GM12878 (cell line): Measurements from ENCODE around the gene LYVE1. TPM values are rescaled to one million over a fixed set of nuclear protein-coding genes. Genes with fewer than 3 reads are reported as not detected.

Experiments used
- ATAC-seq: fragments of 200-7000 bp; cut with Tn5 transposase; 3 replicates; pipeline ENCODE4 v1.9.1; 2020; ENCODE audit warnings: mild to moderate bottlenecking, moderate library complexity
- BruUV-seq: library from RNA; stranded (reverse); fragments of 400-500 nt; replicated peaks from 2 replicates; lab custom pipeline; 2021; lab: Mats Ljungman, UMichigan
- CTCF ChIA-PET: fragments of 300-600 bp; sonication (Branson Sonifier 250); formaldehyde crosslinking; extraction: SDS; loops from one replicate; lab custom pipeline; 2021; ENCODE audit warnings: inconsistent platforms; lab: Yijun Ruan, JAX
- POLR2A ChIA-PET: fragments of 350-600 bp; formaldehyde crosslinking; extraction: SDS; loops from one replicate; lab custom pipeline; 2021; ENCODE audit warnings: inconsistent platforms; lab: Charles Lee
- RAD21 ChIA-PET: fragments of 300-600 bp; sonication (Branson Sonifier 250); formaldehyde crosslinking; loops from one replicate; lab custom pipeline; 2023; ENCODE audit warnings: antibody characterized with exemption; ENCODE audit not compliant: unreplicated experiment; lab: Charles Lee
- SMC1A ChIA-PET: fragments of 300-600 bp; sonication (Branson Sonifier 250); formaldehyde crosslinking; loops from one replicate; lab custom pipeline; 2023; ENCODE audit not compliant: unreplicated experiment, uncharacterized antibody; lab: Charles Lee
- DNase-seq: peaks from one replicate; pipeline ENCODE4 v3.0.0-alpha.2; 2011; ENCODE audit warnings: low read depth, low spot score
- FAIRE-seq: peaks from 3 replicates; lab custom pipeline; 2011; peaks lifted over from hg19 to GRCh38; lab: Jason Lieb, UNC
- H2AFZ ChIP-seq: 2 replicates; pipeline ENCODE4 v1.6.0; 2011; ENCODE audit warnings: low read depth, low read length, control low read depth; ENCODE audit not compliant: control insufficient read depth
- H3K27ac ChIP-seq: 2 replicates; pipeline ENCODE4 v1.5.1; 2011; ENCODE audit warnings: control low read depth; ENCODE audit not compliant: control insufficient read depth, insufficient read depth
- H3K27me3 ChIP-seq, 2 experiments: replicated peaks in 1 of 2; 2 replicates each; pipeline versions ENCODE4 v1.6.0 to v1.6.1; 2011; ENCODE audit warnings: low read length in 1 of 2; ENCODE audit not compliant: control insufficient read depth in 2 of 2, insufficient read depth in 2 of 2
- H3K36me3 ChIP-seq, 2 experiments: 2 replicates each; pipeline ENCODE4 v1.5.1; 2011; ENCODE audit warnings: low read length in 1 of 2; ENCODE audit not compliant: control insufficient read depth in 2 of 2, insufficient read depth in 2 of 2
- H3K4me1 ChIP-seq: 2 replicates; pipeline ENCODE4 v1.6.1; 2011; ENCODE audit warnings: mild to moderate bottlenecking, low read length, moderate library complexity, mixed read lengths; ENCODE audit not compliant: control insufficient read depth, insufficient read depth
- H3K4me2 ChIP-seq: 2 replicates; pipeline ENCODE4 v1.6.0; 2011; ENCODE audit warnings: control low read depth; ENCODE audit not compliant: control insufficient read depth, insufficient read depth
- H3K4me3 ChIP-seq: fragments of 200-600 bp; sonication (generic); 2 replicates; pipeline ENCODE4 v1.5.1; 2016
- H3K79me2 ChIP-seq: 2 replicates; pipeline ENCODE4 v1.6.0; 2011; ENCODE audit warnings: low read length; ENCODE audit not compliant: control insufficient read depth, insufficient read depth
- H3K9ac ChIP-seq: 2 replicates; pipeline ENCODE4 v1.8.0; 2011; ENCODE audit warnings: low read length, control low read depth, mixed read lengths; ENCODE audit not compliant: control insufficient read depth, insufficient read depth
- H3K9me3 ChIP-seq: replicated peaks from 3 replicates; pipeline ENCODE4 v1.5.1; 2011; ENCODE audit warnings: mild to moderate bottlenecking, low read length; ENCODE audit not compliant: control insufficient read depth, insufficient read depth
- H4K20me1 ChIP-seq: 2 replicates; pipeline ENCODE4 v1.6.0; 2011; ENCODE audit not compliant: control insufficient read depth, insufficient read depth
- HCFC1 ChIP-seq: fragments of 150-350 bp; IDR thresholded peaks from 2 replicates; pipeline ENCODE4 v1.6.1; 2014; ENCODE audit warnings: low read length
- IRF4 ChIP-seq: IDR thresholded peaks from 2 replicates; pipeline ENCODE4 v1.6.1; 2011; ENCODE audit warnings: low read depth, low read length
- MTA2 ChIP-seq: fragments of 450-650 bp; IDR thresholded peaks from 2 replicates; pipeline ENCODE4 v1.6.1; 2016; ENCODE audit warnings: low read depth, mild to moderate bottlenecking, moderate library complexity
- PAX5 ChIP-seq: IDR thresholded peaks from 2 replicates; pipeline ENCODE4 v1.6.1; 2011; ENCODE audit warnings: low read depth, low read length, borderline replicate concordance
- PAX8 ChIP-seq: fragments of 450-650 bp; IDR thresholded peaks from 2 replicates; pipeline ENCODE4 v1.6.1; 2017; ENCODE audit warnings: mild to moderate bottlenecking, moderate library complexity
- RBBP5 ChIP-seq: fragments of 200-600 bp; sonication (generic); conservative IDR thresholded peaks from 2 replicates; pipeline ENCODE4 v1.6.1; 2016
- RELA ChIP-seq: fragments of 450-650 bp; IDR thresholded peaks from 2 replicates; pipeline ENCODE4 v1.8.0; 2014; ENCODE audit warnings: borderline replicate concordance; ENCODE audit not compliant: partially characterized antibody
- YY1 ChIP-seq: IDR thresholded peaks from 2 replicates; pipeline ENCODE4 v1.6.1; 2011; ENCODE audit warnings: low read depth, mild to moderate bottlenecking, low read length
- ZNF207 ChIP-seq: fragments of 450-650 bp; IDR thresholded peaks from 2 replicates; pipeline ENCODE4 v1.6.1; 2014; ENCODE audit warnings: antibody characterized with exemption, mild to moderate bottlenecking, borderline replicate concordance
- in situ Hi-C: fragments of 300-500 bp; cut with MboI; formaldehyde crosslinking; loops from 9 replicates; pipeline ENCODE4 v1.14.3; 2018; ENCODE audit warnings: mixed read lengths
- intact Hi-C: fragments of 100-400 bp; cut with micrococcal nuclease; formaldehyde crosslinking; loops from one replicate; pipeline ENCODE4 v1.14.2; 2022; ENCODE audit not compliant: unreplicated experiment
- polyA plus RNA-seq, 11 experiments: library from polyadenylated mRNA; depleted of rRNA in 4 of 11; unstranded in 6 of 11; stranded (reverse) in 5 of 11; fragments of >200 nt; fragmentation: Nextera tagmentation in 4 of 11; fragmentation: Illumina TruSeq in 1 of 11; extraction: Ambion mirVana in 4 of 11; extraction: Trizol in 1 of 11; gene quantifications; 1 replicate in 1 of 11; 2 replicates in 10 of 11; pipeline versions ENCODE4 v1.2.1 to v1.2.3, GENCODE V29; 2011 to 2016; ENCODE audit warnings: inconsistent platforms in 2 of 11, missing spikeins in 2 of 11, low read depth in 1 of 11
- total RNA-seq, 4 experiments: library from RNA; depleted of rRNA in 3 of 4; stranded (reverse); fragments of >200 nt in 3 of 4; fragmentation: Illumina TruSeq in 1 of 4; extraction: Trizol in 1 of 4; gene quantifications; 2 replicates each; pipeline versions ENCODE4 v1.2.1 to v1.2.3, GENCODE V29; 2013 to 2021
- TF ChIP-seq, protein P1 (sequence below): fragments of 450-650 bp; IDR thresholded peaks from 2 replicates; pipeline ENCODE4 v1.6.1; 2016; ENCODE audit warnings: mild to moderate bottlenecking, moderate library complexity, borderline replicate concordance
- TF ChIP-seq, protein P2 (sequence below): fragments of 450-650 bp; formaldehyde crosslinking; IDR thresholded peaks from 2 replicates; pipeline ENCODE4 v1.5.0; 2022; ENCODE audit warnings: mild to moderate bottlenecking, missing genetic modification characterization
- TF ChIP-seq, protein P3 (sequence below): fragments of 150-350 bp; IDR thresholded peaks from 2 replicates; pipeline ENCODE4 v1.6.1; 2014; ENCODE audit warnings: mild to moderate bottlenecking, low read depth, low read length

The LYVE1 gene
- total and polyA plus RNA-seq, 10 of the 15 experiments (the other 5 are each of a cell fraction or from before 2014, with no cell fraction given), result 0.15 TPM; not detected in 9

DNA sequence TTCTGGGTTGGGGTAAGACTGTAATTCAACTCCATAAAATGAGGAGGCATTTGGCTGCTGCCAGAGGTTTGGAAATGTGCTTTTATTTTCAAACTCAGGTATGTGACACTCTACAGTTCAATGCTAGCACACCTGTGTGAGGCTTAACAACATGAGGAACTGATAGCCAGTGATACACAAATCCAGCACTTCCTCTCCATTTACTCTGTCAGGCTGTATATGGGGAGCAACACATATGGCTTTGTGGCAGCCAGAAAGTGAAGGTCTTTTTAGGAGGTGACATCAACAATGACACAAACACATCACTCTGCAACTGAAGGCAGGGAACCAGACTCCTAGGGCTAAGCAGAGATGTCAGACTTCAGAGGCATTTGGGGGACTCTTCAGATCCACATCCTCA is 4.6 kb upstream of the LYVE1 start:
- Histone ChIP-seq H2AFZ (no peak overlapping the region), H4K20me1 (no peaks in the 10 kb centered on the region), H3K27me3 (peaks cover 0 to 2% of the 10 kb centered on the region in 2 experiments; a peak in 3 of 4 replicates), H3K79me2 (no peaks in the 10 kb centered on the region), H3K4me3 (no peak overlapping the region), H3K27ac (no peak overlapping the region), H3K9ac (no peak overlapping the region)
- SMC1A ChIA-PET, result no interaction called here
- intact Hi-C loops, result no loop called here
- CTCF ChIA-PET, result interaction anchor here (0.6 kb wide), 1 partner anchor 160 kb away, joined by 3 read pairs; no protein-coding TSS in a partner anchor
- RAD21 ChIA-PET, result interaction anchor here (1.4 kb wide), 1 partner anchor 81 kb away, joined by 3 read pairs; no protein-coding TSS in a partner anchor
- DNase-seq, result no peak
- TF ChIP-seq HCFC1 (no peak), IRF4 (no peak), PAX8 (no peak), ZNF207 (no peak), MTA2 (no peak), RELA (no peak), YY1 (no peak), PAX5 (no peak), RBBP5 (no peak)
- TF ChIP-seq, protein P1, sequence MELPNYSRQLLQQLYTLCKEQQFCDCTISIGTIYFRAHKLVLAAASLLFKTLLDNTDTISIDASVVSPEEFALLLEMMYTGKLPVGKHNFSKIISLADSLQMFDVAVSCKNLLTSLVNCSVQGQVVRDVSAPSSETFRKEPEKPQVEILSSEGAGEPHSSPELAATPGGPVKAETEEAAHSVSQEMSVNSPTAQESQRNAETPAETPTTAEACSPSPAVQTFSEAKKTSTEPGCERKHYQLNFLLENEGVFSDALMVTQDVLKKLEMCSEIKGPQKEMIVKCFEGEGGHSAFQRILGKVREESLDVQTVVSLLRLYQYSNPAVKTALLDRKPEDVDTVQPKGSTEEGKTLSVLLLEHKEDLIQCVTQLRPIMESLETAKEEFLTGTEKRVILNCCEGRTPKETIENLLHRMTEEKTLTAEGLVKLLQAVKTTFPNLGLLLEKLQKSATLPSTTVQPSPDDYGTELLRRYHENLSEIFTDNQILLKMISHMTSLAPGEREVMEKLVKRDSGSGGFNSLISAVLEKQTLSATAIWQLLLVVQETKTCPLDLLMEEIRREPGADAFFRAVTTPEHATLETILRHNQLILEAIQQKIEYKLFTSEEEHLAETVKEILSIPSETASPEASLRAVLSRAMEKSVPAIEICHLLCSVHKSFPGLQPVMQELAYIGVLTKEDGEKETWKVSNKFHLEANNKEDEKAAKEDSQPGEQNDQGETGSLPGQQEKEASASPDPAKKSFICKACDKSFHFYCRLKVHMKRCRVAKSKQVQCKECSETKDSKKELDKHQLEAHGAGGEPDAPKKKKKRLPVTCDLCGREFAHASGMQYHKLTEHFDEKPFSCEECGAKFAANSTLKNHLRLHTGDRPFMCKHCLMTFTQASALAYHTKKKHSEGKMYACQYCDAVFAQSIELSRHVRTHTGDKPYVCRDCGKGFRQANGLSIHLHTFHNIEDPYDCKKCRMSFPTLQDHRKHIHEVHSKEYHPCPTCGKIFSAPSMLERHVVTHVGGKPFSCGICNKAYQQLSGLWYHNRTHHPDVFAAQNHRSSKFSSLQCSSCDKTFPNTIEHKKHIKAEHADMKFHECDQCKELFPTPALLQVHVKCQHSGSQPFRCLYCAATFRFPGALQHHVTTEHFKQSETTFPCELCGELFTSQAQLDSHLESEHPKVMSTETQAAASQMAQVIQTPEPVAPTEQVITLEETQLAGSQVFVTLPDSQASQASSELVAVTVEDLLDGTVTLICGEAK, result no peak
- TF ChIP-seq, protein P2, sequence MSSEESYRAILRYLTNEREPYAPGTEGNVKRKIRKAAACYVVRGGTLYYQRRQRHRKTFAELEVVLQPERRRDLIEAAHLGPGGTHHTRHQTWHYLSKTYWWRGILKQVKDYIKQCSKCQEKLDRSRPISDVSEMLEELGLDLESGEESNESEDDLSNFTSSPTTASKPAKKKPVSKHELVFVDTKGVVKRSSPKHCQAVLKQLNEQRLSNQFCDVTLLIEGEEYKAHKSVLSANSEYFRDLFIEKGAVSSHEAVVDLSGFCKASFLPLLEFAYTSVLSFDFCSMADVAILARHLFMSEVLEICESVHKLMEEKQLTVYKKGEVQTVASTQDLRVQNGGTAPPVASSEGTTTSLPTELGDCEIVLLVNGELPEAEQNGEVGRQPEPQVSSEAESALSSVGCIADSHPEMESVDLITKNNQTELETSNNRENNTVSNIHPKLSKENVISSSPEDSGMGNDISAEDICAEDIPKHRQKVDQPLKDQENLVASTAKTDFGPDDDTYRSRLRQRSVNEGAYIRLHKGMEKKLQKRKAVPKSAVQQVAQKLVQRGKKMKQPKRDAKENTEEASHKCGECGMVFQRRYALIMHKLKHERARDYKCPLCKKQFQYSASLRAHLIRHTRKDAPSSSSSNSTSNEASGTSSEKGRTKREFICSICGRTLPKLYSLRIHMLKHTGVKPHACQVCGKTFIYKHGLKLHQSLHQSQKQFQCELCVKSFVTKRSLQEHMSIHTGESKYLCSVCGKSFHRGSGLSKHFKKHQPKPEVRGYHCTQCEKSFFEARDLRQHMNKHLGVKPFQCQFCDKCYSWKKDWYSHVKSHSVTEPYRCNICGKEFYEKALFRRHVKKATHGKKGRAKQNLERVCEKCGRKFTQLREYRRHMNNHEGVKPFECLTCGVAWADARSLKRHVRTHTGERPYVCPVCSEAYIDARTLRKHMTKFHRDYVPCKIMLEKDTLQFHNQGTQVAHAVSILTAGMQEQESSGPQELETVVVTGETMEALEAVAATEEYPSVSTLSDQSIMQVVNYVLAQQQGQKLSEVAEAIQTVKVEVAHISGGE (CRISPR knock-in tag), result no peak
- TF ChIP-seq, protein P3, sequence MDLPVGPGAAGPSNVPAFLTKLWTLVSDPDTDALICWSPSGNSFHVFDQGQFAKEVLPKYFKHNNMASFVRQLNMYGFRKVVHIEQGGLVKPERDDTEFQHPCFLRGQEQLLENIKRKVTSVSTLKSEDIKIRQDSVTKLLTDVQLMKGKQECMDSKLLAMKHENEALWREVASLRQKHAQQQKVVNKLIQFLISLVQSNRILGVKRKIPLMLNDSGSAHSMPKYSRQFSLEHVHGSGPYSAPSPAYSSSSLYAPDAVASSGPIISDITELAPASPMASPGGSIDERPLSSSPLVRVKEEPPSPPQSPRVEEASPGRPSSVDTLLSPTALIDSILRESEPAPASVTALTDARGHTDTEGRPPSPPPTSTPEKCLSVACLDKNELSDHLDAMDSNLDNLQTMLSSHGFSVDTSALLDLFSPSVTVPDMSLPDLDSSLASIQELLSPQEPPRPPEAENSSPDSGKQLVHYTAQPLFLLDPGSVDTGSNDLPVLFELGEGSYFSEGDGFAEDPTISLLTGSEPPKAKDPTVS, result no peak
- TF ChIP-seq, all 136 proteins: peak for 0
- H3K9me3 ChIP-seq, result no peaks in the 10 kb centered on the region
- no peak for ATAC-seq
- FAIRE-seq, result no peak
- POLR2A ChIA-PET, result no interaction called here
- no peak overlapping the region for H3K4me2 ChIP-seq
- H3K4me1 ChIP-seq, result no peaks in the 10 kb centered on the region
- no peaks in the 10 kb centered on the region for H3K36me3 ChIP-seq
- in situ Hi-C loops, result no loop called here
- no TSS peak for BruUV-seq
